Astrocyte (in vitro differentiated cells and primary cell): Measurements from ENCODE around the gene PRKCE. TPM values are rescaled to one million over a fixed set of nuclear protein-coding genes. Genes with fewer than 3 reads are reported as not detected.
A peak's percentile ranks its signal among the peaks of the same experiment; 100 is the strongest.

Source experiments
- DNase-seq: peaks from one replicate; pipeline ENCODE4 v3.0.0-alpha.2; 2010; ENCODE audit warnings: low read depth
- FAIRE-seq: peaks from 2 replicates; lab custom pipeline; 2011; peaks lifted over from hg19 to GRCh38; lab: Jason Lieb, UNC
- H2AFZ ChIP-seq: 2 replicates; pipeline ENCODE4 v1.6.0; 2012; ENCODE audit warnings: low read depth, low read length, inconsistent platforms
- H3K27ac ChIP-seq: 2 replicates; pipeline ENCODE4 v1.5.1; 2011; ENCODE audit warnings: low read depth, low read length, inconsistent platforms
- H3K27me3 ChIP-seq: 2 replicates; pipeline ENCODE4 v1.6.0; 2011; ENCODE audit warnings: low read length, inconsistent platforms; ENCODE audit not compliant: insufficient read depth
- H3K36me3 ChIP-seq: 2 replicates; pipeline ENCODE4 v1.5.1; 2011; ENCODE audit warnings: low read length, inconsistent platforms; ENCODE audit not compliant: insufficient read depth
- H3K4me1 ChIP-seq: 2 replicates; pipeline ENCODE4 v1.5.1; 2011; ENCODE audit warnings: low read length, inconsistent platforms; ENCODE audit not compliant: insufficient read depth
- H3K4me2 ChIP-seq: 2 replicates; pipeline ENCODE4 v1.6.0; 2012; ENCODE audit warnings: low read length, inconsistent platforms
- H3K4me3 ChIP-seq: 2 replicates; pipeline ENCODE4 v1.5.1; 2011; ENCODE audit warnings: low read depth, mild to moderate bottlenecking, low read length, inconsistent platforms; ENCODE audit not compliant: insufficient read depth
- H3K79me2 ChIP-seq: 2 replicates; pipeline ENCODE4 v1.6.0; 2012; ENCODE audit warnings: mild to moderate bottlenecking, low read length, inconsistent platforms; ENCODE audit not compliant: insufficient read depth
- H3K9ac ChIP-seq: 2 replicates; pipeline ENCODE4 v1.6.0; 2012; ENCODE audit warnings: mild to moderate bottlenecking, low read length, inconsistent platforms
- H3K9me3 ChIP-seq: 2 replicates; pipeline ENCODE4 v1.5.1; 2012; ENCODE audit warnings: low read depth, mild to moderate bottlenecking, low read length, inconsistent platforms; ENCODE audit not compliant: insufficient read depth
- H4K20me1 ChIP-seq: 2 replicates; pipeline ENCODE4 v1.6.0; 2012; ENCODE audit warnings: low read length, inconsistent platforms; ENCODE audit not compliant: insufficient read depth
- H3K27ac Mint-ChIP-seq: one replicate; pipeline ENCODE4 v1.8.0; 2021; ENCODE audit warnings: mild to moderate bottlenecking, mixed read lengths; ENCODE audit not compliant: unreplicated experiment
- H3K27me3 Mint-ChIP-seq: one replicate; pipeline ENCODE4 v1.8.0; 2021; ENCODE audit warnings: low read depth, mixed read lengths; ENCODE audit not compliant: unreplicated experiment
- H3K36me3 Mint-ChIP-seq: one replicate; pipeline ENCODE4 v1.8.0; 2021; ENCODE audit warnings: low read depth, mixed read lengths; ENCODE audit not compliant: unreplicated experiment
- H3K4me1 Mint-ChIP-seq: one replicate; pipeline ENCODE4 v1.8.0; 2021; ENCODE audit warnings: low read depth, mixed read lengths; ENCODE audit not compliant: unreplicated experiment
- H3K4me3 Mint-ChIP-seq: one replicate; pipeline ENCODE4 v1.8.0; 2021; ENCODE audit warnings: mild to moderate bottlenecking, moderate library complexity, mixed read lengths; ENCODE audit not compliant: unreplicated experiment
- H3K9me3 Mint-ChIP-seq: one replicate; pipeline ENCODE4 v1.8.0; 2021; ENCODE audit warnings: mild to moderate bottlenecking, mixed read lengths; ENCODE audit not compliant: unreplicated experiment
- EZH2 ChIP-seq: IDR thresholded peaks from 2 replicates; pipeline ENCODE4 v1.6.1; 2012; ENCODE audit warnings: mild to moderate bottlenecking, low read length, inconsistent platforms; ENCODE audit not compliant: insufficient read depth
- total RNA-seq: library from RNA; stranded (reverse); gene quantifications from 2 replicates; pipeline ENCODE4 v1.2.1, GENCODE V29; 2021
- TF ChIP-seq, protein P1 (sequence below): IDR thresholded peaks from 2 replicates; pipeline ENCODE4 v1.5.1; 2011; ENCODE audit warnings: low read depth, mild to moderate bottlenecking, inconsistent platforms, low read length, moderate library complexity; ENCODE audit not compliant: insufficient read depth

The PRKCE gene
- total RNA-seq, 1 donor from 2014 or later: 12.8 TPM

- H3K27ac Mint-ChIP-seq: no peak overlapping the region
These were observed 341.4 kb downstream of the PRKCE start for GRCh38 chr2:45992741-45993475.

DNA sequence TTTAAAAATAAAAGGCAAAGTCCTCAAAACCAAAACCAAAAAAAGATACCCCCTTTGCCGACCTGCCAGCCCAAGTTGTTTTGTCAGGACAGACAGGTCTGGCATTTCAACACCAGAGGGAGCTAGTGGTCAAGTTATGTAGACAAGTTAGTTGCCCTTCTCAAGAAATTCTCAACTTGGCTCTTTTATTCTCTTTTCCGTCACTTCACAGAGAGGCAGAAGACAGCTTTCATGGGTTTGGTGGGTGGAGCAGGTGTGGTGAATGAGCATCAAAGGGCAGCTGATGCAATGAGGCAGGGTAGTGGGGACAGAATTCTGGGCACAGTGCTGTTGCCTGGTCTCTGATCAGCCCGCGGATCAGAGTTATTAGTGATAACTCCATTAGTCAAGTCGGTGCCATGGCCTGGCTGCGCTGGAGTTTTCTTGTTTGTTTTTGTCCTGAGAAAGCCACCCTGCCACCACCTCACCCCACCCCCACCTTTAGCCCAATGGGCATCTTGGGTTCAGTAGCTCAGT is 342.1 kb downstream of the PRKCE start:
- peak; percentile 66 for DNase-seq
- Mint-ChIP-seq H3K4me1 (peaks cover 9% of the 10 kb centered on the region), H3K9me3 (no peaks in the 10 kb centered on the region), H3K27me3 (peaks cover 5% of the 10 kb centered on the region), H3K36me3 (no peaks in the 10 kb centered on the region), H3K4me3 (no peak overlapping the region), H3K27ac (no peak overlapping the region)
- peaks cover 19% of the 10 kb centered on the region for H3K4me1 ChIP-seq
- no peaks in the 10 kb centered on the region for H3K9me3 ChIP-seq
- H3K27ac ChIP-seq: no peak overlapping the region
- H4K20me1 ChIP-seq: no peaks in the 10 kb centered on the region
- H3K36me3 ChIP-seq: no peaks in the 10 kb centered on the region
- no peak overlapping the region for H3K4me3 ChIP-seq
- H2AFZ ChIP-seq: no peak overlapping the region
- no peak overlapping the region for H3K4me2 ChIP-seq
- peak; percentile 5 for FAIRE-seq
- TF ChIP-seq EZH2: no peak
- TF ChIP-seq, protein P1, sequence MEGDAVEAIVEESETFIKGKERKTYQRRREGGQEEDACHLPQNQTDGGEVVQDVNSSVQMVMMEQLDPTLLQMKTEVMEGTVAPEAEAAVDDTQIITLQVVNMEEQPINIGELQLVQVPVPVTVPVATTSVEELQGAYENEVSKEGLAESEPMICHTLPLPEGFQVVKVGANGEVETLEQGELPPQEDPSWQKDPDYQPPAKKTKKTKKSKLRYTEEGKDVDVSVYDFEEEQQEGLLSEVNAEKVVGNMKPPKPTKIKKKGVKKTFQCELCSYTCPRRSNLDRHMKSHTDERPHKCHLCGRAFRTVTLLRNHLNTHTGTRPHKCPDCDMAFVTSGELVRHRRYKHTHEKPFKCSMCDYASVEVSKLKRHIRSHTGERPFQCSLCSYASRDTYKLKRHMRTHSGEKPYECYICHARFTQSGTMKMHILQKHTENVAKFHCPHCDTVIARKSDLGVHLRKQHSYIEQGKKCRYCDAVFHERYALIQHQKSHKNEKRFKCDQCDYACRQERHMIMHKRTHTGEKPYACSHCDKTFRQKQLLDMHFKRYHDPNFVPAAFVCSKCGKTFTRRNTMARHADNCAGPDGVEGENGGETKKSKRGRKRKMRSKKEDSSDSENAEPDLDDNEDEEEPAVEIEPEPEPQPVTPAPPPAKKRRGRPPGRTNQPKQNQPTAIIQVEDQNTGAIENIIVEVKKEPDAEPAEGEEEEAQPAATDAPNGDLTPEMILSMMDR: peak; percentile 84
- no peaks in the 10 kb centered on the region for H3K27me3 ChIP-seq
- no peaks in the 10 kb centered on the region for H3K79me2 ChIP-seq
- peak overlapping the region; percentile 9 for H3K9ac ChIP-seq

More at GRCh38 chr2:45992741-45993475, 341.4 kb downstream of the PRKCE start:
- H3K4me3 Mint-ChIP-seq: no peak overlapping the region
- peaks cover 9% of the 10 kb centered on the region for H3K4me1 Mint-ChIP-seq
- Histone ChIP-seq H3K4me1 (peaks cover 19% of the 10 kb centered on the region), H3K4me3 (no peak overlapping the region), H2AFZ (no peak overlapping the region), H3K4me2 (peak overlapping the region; percentile 58), H3K79me2 (no peaks in the 10 kb centered on the region), H3K27me3 (no peaks in the 10 kb centered on the region), H4K20me1 (no peaks in the 10 kb centered on the region), H3K27ac (peak overlapping the region; percentile 57), H3K36me3 (no peaks in the 10 kb centered on the region), H3K9me3 (no peaks in the 10 kb centered on the region), H3K9ac (peak overlapping the region; percentile 43)
- FAIRE-seq: no peak
- no peak for DNase-seq
- peaks cover 5% of the 10 kb centered on the region for H3K27me3 Mint-ChIP-seq
- no peaks in the 10 kb centered on the region for H3K36me3 Mint-ChIP-seq
- TF ChIP-seq, protein P1: no peak
- no peak for TF ChIP-seq EZH2
- no peaks in the 10 kb centered on the region for H3K9me3 Mint-ChIP-seq

- no peak for FAIRE-seq
- Mint-ChIP-seq H3K36me3 (no peaks in the 10 kb centered on the region), H3K27ac (no peak overlapping the region), H3K4me3 (no peak overlapping the region), H3K27me3 (peaks cover 2% of the 10 kb centered on the region), H3K4me1 (peaks cover 9% of the 10 kb centered on the region), H3K9me3 (no peaks in the 10 kb centered on the region)
- Histone ChIP-seq H3K9ac (no peak overlapping the region), H3K79me2 (no peaks in the 10 kb centered on the region), H3K4me2 (no peak overlapping the region), H4K20me1 (no peaks in the 10 kb centered on the region), H2AFZ (no peak overlapping the region), H3K36me3 (no peaks in the 10 kb centered on the region), H3K27ac (no peak overlapping the region), H3K4me3 (no peak overlapping the region), H3K27me3 (no peaks in the 10 kb centered on the region), H3K4me1 (peaks cover 19% of the 10 kb centered on the region), H3K9me3 (no peaks in the 10 kb centered on the region)
- no peak for DNase-seq
- TF ChIP-seq EZH2: no peak
- TF ChIP-seq, protein P1: no peak
These were observed 342.6 kb downstream of the PRKCE start for GRCh38 chr2:45994060-45994459.
